Glomerular visceral epithelial cell (primary cell): ENCODE data around the gene TACC3.
A peak's percentile ranks its signal among the peaks of the same experiment; 100 is the strongest.

Source experiments
- DNase-seq: peaks from one replicate; pipeline ENCODE4 v3.0.0-alpha.2; 2016; ENCODE audit errors: extremely low spot score

The TACC3 gene

GRCh38 chr4:1775731-1776500, 54.6 kb downstream of the TACC3 start:
- DNase-seq, result peak; percentile 22

DNA sequence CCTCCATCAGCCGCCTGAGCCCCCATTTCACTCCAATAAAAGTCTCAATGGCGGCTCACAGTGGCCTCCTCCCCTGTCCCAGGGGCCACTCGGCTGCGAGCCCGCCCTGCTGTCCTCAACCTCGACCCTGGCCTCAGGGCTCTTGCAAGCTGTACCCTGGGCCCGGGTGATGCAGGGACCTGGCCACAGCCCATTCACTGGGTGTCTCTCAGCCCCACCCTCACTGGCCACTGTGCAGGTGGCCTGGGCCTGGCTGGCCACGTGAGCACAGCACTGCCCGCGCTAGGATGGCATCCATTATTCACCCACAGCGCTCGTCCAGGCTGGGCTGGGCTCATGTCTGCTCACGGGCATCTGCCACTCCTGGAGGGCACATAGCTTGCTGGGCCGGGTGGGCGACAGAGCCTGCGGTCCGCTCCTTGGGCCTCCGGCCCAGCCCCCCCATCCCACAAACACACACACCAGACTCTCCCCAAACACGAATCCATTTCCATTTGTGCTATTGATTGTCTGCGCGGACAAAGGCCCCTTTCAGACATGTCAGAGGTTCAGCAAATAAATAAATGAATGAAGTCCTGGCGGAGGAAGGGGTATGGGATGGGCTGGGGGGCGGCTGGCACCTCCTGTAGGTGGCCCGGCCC, 55.3 kb downstream of the TACC3 start:
- no peak for DNase-seq

DNA sequence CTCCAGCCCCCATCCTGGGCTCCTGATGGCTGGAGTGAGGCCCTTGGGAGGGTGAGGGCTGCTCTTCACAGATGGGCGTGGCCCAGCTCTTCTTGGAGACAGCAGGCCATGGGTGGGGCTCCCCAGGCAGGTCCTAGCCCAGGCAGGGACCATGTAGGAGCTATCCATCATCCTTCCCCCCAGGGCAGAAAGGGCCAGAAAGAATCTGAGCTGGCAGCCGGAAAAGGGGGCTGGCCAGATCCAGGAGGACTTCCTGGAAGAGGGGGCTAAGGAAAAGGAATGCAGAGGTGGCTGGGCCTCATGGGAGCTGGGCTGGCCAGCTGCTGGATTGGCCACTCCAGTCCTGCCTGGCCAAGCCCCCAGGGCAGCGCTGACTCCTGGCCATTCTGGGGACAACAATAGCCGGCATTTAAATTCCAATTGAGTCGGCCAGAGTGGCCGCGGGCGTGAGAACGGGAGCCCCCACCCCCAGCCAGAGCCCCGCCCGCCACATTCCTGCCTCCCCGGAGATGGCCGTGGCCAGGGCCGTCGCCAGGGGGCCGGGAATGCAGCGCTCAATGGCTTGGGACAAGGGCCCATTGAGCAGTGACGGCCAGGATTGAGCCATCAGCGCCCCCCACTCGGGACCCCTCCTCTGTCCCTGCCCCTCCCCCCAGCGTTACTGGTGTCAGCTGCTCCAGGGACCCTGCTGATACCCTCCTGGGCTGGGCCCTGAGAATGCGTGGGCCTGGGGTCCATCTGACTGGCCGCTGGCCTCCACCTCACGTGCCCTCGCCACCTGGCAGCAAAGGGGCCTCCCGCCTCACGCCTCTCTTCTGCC, 56.7 kb downstream of the TACC3 start:
- no peak for DNase-seq

GRCh38 chr4:1778642-1779392, 57.5 kb downstream of the TACC3 start:
- DNase-seq, result no peak

- DNase-seq, result no peak
These were observed 58.5 kb downstream of the TACC3 start for GRCh38 chr4:1779588-1780382.

DNA sequence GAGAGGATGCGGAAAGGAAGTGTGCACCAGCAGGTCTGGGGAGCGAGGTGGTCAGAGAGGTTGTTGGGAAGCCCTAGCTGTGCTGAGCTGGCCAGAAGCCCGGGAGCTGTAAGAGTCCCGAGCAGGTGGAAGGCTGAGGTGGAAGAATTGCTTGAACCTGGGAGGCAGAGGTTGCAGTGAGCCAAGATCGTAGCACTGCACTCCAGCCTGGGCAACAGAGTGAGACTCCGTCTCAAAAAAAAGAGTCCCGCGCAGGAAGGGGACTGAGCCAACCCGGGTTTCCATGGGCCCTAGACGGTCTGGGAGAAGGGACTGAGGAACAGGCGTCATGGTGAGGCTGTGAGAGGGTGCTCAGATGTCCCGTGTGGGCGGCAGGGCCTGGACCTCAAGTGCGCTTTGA, 59.1 kb downstream of the TACC3 start:
- no peak for DNase-seq

GRCh38 chr4:1783015-1783414, 61.7 kb downstream of the TACC3 start:
- no peak for DNase-seq

DNA sequence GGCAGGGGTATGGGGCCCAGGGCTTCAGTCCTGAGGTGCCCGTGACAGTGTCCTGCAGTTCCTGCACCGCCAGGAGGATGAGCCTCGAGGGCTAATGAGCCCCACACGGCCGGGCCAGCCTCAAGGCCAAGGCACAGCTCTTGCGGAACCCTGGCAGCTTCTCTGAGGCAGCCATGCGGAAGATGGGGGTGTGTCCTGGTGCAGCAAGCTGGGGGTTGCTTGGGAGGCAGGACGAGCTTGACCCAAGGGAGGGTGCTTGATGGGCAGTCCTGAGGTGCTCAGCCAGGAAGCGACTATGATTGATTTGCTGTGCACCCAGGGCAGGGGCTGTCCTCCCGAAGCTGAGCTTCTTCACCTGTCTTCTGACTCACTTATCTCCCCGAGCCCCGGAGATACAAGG, 62.6 kb downstream of the TACC3 start:
- DNase-seq, result peak; percentile 67

DNA sequence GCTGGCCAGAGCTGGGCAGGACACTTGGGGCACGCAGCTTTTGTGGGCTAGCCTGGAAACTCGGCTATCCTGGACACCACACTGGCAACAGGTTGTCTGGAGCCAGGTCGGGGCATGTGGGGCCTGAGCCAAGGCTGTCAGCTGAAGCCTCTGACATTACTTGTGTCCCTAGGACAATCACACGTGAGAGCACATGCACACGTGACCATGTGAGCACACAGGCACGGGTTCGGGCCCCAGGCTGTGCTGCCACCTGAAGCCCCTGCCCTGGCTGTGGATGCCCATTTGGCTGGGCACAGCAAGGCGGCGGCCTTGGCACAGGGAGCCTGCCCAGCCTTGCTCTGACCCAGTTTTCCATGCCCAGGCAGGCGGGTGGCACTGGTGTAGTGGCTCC, 63.1 kb downstream of the TACC3 start:
- no peak for DNase-seq

DNA sequence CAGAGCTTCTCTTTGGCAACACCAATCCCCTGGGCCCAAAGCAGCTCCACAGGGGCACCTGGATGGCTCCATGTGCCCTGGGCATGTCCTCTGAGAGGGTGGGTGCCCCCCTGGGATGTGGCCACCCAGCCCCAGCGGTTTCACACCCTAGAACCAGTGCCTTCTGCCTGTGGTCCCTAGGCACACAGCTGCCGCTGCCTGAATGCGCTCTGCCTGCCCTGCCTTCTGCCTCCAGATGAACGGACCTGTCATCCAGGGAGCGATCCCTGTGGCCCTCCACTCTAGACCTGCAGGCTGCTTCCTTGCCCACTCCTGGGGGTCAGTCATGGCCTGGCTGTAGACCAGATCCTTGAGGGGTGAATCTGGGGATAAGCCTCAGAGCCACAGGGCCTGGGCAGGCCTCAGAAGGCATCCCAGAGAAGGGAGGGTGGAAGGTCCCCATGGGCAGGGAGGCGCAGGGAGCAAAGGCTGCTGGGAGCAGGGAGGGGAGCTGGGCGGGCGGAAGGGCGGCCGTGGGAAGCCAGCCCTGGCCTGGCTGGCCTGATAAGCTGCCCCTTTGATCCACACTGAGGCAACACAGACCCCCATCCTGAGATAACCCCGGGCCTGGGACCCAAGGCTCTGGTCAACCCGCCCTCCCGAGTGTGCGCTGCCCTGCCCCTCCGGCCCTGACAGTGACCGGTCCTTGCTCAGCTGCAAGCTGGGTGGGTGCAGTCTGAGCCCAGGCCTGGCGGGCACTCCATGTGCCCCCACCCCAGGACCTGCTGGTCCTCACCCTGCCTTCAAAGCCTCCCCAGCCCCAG, 63.7 kb downstream of the TACC3 start:
- no peak for DNase-seq

DNA sequence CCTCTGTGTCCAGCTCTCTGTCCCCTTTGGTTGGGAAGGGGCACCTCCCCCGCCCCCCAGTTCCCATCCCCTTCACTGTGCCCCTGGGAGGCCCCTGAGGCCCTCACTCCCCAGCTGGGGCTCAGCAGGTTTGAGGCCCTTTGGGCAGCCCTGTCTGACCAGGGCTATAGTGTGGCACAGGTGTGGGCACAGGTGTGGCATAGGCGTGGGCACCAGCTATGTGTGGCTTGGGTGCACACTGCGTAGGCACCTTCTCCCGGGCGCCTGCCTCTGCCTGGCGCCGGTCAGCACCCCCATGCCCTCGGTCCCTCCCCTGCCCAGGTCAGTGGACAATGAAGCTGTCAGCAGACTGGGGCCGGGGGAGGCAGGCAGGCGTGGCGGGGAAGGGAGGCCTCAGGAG, 64.3 kb downstream of the TACC3 start:
- no peak for DNase-seq

- DNase-seq, result no peak
These were observed 65.4 kb downstream of the TACC3 start for GRCh38 chr4:1786544-1787362.

- no peak for DNase-seq
These were observed 66.2 kb downstream of the TACC3 start for GRCh38 chr4:1787411-1788077.

GRCh38 chr4:1788254-1788973, 67.1 kb downstream of the TACC3 start:
- no peak for DNase-seq

DNA sequence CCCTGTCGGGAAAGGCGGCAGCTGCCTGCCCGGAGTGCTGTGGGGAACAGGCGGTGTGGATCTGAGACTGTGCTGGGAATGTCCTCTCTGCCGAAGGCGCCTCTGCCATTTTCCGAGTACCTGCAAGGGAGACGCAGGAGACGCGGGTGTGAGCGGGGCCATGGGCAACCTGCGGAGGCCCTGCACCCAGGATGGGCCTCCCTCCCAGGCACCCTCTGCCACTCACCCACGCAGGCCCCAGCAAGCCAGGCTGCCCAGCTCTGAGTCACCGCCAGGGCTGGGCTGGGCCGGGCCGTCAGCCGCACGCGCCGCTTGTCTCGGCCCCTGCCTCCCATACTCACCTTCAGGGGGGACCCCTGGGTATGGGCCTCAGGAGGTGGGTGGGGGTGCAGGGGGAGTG, 68.2 kb downstream of the TACC3 start:
- DNase-seq, result no peak

GRCh38 chr4:1790005-1790404, 68.7 kb downstream of the TACC3 start:
- DNase-seq, result no peak

- no peak for DNase-seq
These were observed 71.0 kb downstream of the TACC3 start for GRCh38 chr4:1792158-1792831.
